ENCODE results near the gene ANG. TPM values are rescaled to one million over a fixed set of nuclear protein-coding genes. Genes with fewer than 3 reads are reported as not detected.
"Not testable (repeated sequence)": the region's sequence is repeated elsewhere in the genome, so short reads cannot be mapped to it uniquely, and the experiment has no call there.

Gene ANG
- total and polyA plus RNA-seq, 3 experiments from 2014 or later: 0.39 to 1.4 (median 0.58) TPM

DNA sequence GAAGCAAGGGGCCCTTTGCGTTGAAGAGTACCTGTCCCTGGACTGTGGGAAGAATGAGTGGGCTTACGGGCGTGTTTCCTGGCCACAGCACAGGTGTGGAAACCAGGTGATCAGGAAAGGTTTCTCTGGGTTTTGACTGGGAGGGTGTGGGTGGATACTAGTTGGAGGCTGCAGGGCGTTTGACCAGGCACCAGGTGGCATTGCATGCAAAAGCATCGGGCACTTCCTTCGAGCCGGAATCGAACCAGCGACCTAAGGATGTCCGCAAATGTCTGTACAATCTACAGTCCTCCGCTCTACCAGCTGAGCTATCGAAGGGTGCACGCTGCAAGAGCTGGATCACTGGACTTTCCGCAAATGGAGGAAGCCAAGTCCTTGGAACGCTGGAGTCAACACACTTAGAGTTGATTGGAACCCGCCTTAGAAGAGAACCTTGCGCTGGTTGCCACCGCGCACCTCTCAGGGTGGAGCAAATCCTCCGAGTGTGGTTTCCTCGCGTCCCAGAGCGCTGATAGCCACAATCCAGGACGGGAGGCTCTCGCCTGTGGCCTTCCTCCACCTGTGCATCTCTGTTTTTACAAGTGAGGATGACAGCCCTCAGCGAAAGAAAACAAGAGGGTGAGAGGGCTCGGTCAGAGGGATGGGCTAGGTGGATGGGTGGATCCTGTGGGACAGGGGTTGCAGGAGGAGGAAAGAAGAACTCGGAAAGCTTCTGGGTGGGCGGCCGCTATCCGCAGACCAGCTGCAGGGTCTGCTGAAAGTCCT, 25.4 kb upstream of the ANG start:
- Histone ChIP-seq H3K4me3 (ENCODE audit: low read length) (peak overlapping the region; percentile 63), H3K9me3 (ENCODE audit: low read length) (no peaks in the 10 kb centered on the region), H3K27ac (ENCODE audit: low read depth, low read length) (no peak overlapping the region), H3K4me1 (ENCODE audit: insufficient read depth, low read length) (peaks cover 19% of the 10 kb centered on the region), H3K27me3 (ENCODE audit: insufficient read depth, low read length, poor library complexity, severe bottlenecking) (peaks cover 10% of the 10 kb centered on the region), H3K36me3 (ENCODE audit: insufficient read depth, low read length) (no peaks in the 10 kb centered on the region)
- H3K9me3 Mint-ChIP-seq: no peaks in the 10 kb centered on the region
- peak overlapping the region in 5 of 8 donors; percentile 14 to 36 (median 17) for H3K27ac Mint-ChIP-seq
- peaks cover 25 to 30% (median 28%) of the 10 kb centered on the region in 3 donors for H3K4me1 Mint-ChIP-seq
- no peaks in the 10 kb centered on the region for H3K36me3 Mint-ChIP-seq
- CTCF ChIA-PET: interaction anchor here (0.7 to 10.9 kb wide), 12 partner anchors 8 to 204 kb away, joined by 3 to 76 read pairs (median 4); partner anchors contain the start of genes ANG and RNASE4
- peak overlapping the region; percentile 10 to 88 (median 81) for H3K4me3 Mint-ChIP-seq
- DNase-seq: peak; percentile 61 to 84 (median 71)
- H3K27me3 Mint-ChIP-seq: peaks cover 15 to 34% of the 10 kb centered on the region in 2 donors
- POLR2A ChIA-PET: interaction anchor here (0.6 to 1.4 kb wide), 2 partner anchors 20 to 28 kb away, joined by 3 to 7 read pairs; no protein-coding TSS in a partner anchor

DNA sequence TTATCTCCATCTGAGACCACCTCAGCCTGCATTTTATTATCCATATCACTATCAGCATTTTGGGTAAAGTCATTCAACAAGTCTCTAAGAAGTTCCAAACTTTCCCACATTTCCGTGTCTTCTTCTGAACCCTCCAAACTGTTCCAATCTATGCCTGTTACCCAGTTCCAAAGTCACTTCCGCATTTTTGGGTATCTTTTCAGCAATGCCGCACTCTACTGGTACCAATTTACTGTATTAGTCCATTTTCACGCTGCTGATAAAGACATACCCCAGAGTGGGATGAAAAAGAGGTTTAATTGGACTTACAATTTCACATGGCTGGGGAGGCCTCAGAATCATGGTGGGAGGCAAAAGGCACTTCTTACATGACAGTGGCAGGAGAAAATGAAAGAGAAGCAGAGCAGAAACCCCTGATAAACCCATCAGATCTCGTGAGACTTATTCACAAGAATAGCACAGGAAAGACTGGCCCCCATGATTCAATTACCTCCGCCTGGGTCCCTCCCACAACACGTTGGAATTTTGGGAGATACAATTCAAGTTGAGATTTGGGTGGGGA, 22.1 kb upstream of the ANG start:
- H3K27me3 ChIP-seq (ENCODE audit: insufficient read depth, low read length, poor library complexity, severe bottlenecking); H3K36me3 ChIP-seq (ENCODE audit: insufficient read depth, low read length); H3K4me3 ChIP-seq (ENCODE audit: low read length); H3K27ac Mint-ChIP-seq; H3K36me3 Mint-ChIP-seq; H3K27ac ChIP-seq (ENCODE audit: low read depth, low read length); H3K9me3 ChIP-seq (ENCODE audit: low read length); DNase-seq; H3K9me3 Mint-ChIP-seq; POLR2A ChIA-PET; H3K4me3 Mint-ChIP-seq: not testable (repeated sequence)
- H3K4me1 ChIP-seq (ENCODE audit: insufficient read depth, low read length): peaks cover 21% of the 10 kb centered on the region
- peaks cover 26 to 33% (median 31%) of the 10 kb centered on the region in 3 donors for H3K4me1 Mint-ChIP-seq
- CTCF ChIA-PET: interaction anchor here (10.9 kb wide), 1 partner anchor 26 kb away, joined by 76 read pairs; no protein-coding TSS in a partner anchor
- H3K27me3 Mint-ChIP-seq: peaks cover 6 to 13% of the 10 kb centered on the region in 2 donors

DNA sequence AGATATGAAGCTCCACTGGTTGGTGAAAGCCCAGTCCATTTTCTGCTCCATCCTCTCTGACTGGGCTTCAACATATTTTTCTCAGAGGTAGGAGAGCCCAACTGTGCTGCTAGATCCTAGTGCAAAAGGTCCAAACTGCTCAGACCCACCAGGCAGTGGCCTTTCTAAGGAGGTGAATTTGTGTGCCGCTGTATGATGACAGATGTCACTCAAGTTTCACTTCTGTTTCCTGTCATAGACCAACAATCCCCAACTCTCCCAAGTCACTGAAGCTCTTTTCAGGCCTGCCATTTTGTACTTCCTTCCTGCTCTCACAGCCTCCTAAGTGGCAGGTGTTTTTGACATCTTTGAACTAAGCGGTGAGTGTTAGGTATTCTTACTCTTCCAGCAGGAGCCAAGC, 20.6 kb upstream of the ANG start:
- peak overlapping the region in 1 of 7 donors; percentile 32 for H3K4me3 Mint-ChIP-seq
- H3K36me3 Mint-ChIP-seq: no peaks in the 10 kb centered on the region
- H3K9me3 Mint-ChIP-seq: no peaks in the 10 kb centered on the region
- ChIA-PET POLR2A (no interaction called here), CTCF (interaction anchor here (0.6 to 1.5 kb wide), 3 partner anchors 9 to 15 kb away, joined by 3 to 4 read pairs (median 3); no protein-coding TSS in a partner anchor)
- no peaks in the 10 kb centered on the region for H3K9me3 ChIP-seq (ENCODE audit: low read length)
- H3K4me1 Mint-ChIP-seq: peaks cover 20 to 25% (median 23%) of the 10 kb centered on the region in 3 donors
- H3K27me3 Mint-ChIP-seq: peaks cover 2 to 5% of the 10 kb centered on the region in 2 donors
- no peaks in the 10 kb centered on the region for H3K27me3 ChIP-seq (ENCODE audit: insufficient read depth, low read length, poor library complexity, severe bottlenecking)
- no peak overlapping the region for H3K4me3 ChIP-seq (ENCODE audit: low read length)
- H3K27ac ChIP-seq (ENCODE audit: low read depth, low read length): no peak overlapping the region
- H3K4me1 ChIP-seq (ENCODE audit: insufficient read depth, low read length): peaks cover 19% of the 10 kb centered on the region
- DNase-seq: no peak
- peak overlapping the region in 5 of 8 donors; percentile 4 to 92 (median 59) for H3K27ac Mint-ChIP-seq
- H3K36me3 ChIP-seq (ENCODE audit: insufficient read depth, low read length): no peaks in the 10 kb centered on the region

DNA sequence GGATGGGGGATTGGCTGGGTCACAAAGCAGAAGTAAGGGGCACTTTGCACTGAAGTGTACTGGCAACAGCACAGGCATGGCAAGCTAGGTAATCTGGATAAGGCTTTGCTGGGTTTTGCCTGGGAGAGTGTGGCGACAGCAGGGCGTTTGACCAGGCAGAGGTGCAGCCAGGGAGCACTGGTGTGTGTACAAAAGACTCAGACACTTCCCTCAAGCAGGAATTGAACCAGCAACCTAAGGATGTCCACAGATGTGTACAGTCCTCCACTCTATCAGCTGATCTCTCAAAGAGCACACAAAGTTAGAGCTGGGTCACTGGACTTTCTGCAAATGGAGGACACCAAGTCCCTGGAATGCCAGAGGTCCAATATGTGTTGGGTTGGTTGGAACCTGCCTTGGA, 19.6 kb upstream of the ANG start:
- ChIA-PET CTCF (interaction anchor here (0.6 to 1.5 kb wide), 4 partner anchors 10 to 1157 kb away, joined by 3 to 4 read pairs (median 4); no protein-coding TSS in a partner anchor), POLR2A (no interaction called here)
- H3K9me3 Mint-ChIP-seq: no peaks in the 10 kb centered on the region
- DNase-seq: no peak
- no peaks in the 10 kb centered on the region for H3K27me3 Mint-ChIP-seq
- Histone ChIP-seq H3K27ac (ENCODE audit: low read depth, low read length) (no peak overlapping the region), H3K4me1 (ENCODE audit: insufficient read depth, low read length) (peaks cover 10% of the 10 kb centered on the region), H3K27me3 (ENCODE audit: insufficient read depth, low read length, poor library complexity, severe bottlenecking) (peaks cover 3% of the 10 kb centered on the region), H3K4me3 (ENCODE audit: low read length) (no peak overlapping the region), H3K9me3 (ENCODE audit: low read length) (no peaks in the 10 kb centered on the region), H3K36me3 (ENCODE audit: insufficient read depth, low read length) (no peaks in the 10 kb centered on the region)
- no peak overlapping the region for H3K4me3 Mint-ChIP-seq
- no peaks in the 10 kb centered on the region for H3K36me3 Mint-ChIP-seq
- peak overlapping the region in 1 of 8 donors; percentile 1 for H3K27ac Mint-ChIP-seq
- peaks cover 11 to 15% (median 14%) of the 10 kb centered on the region in 3 donors for H3K4me1 Mint-ChIP-seq

DNA sequence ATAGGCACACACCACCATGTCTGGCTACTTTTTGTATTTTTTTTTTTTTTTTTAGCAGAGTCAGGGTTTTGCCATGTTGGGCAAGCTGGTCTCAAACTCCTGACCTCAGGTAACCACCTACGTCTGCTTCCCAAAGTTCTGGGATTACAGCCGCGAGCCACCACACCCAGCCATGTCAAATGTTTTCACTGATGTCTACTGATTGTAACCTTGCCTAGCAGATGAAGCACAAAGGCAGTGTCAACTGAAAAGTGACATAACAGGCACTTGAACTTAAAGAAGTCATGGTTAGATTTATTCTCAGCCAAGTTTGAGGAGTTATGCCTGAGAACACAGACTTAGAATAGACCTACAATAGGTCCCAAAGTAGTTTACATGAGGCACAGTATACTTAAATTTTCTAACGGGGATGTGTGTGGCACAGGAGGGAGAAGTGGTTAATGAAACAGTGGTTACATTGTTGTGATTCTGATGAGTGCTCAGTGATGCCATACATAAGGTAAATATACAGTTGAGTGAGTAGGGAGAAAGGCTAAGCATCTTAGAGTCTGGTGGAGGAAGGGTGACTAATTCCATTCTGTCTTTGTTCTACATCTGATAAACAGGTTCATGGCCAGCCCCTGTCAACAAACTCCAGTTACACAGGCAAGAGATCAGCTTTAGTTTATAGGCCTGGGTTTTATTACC, 16.8 kb upstream of the ANG start:
- Mint-ChIP-seq H3K9me3 (no peaks in the 10 kb centered on the region), H3K4me1 (peaks cover 11 to 15% (median 14%) of the 10 kb centered on the region in 3 donors), H3K27ac (no peak overlapping the region), H3K36me3 (no peaks in the 10 kb centered on the region), H3K4me3 (no peak overlapping the region), H3K27me3 (no peaks in the 10 kb centered on the region)
- Histone ChIP-seq H3K27ac (ENCODE audit: low read depth, low read length) (no peak overlapping the region), H3K4me1 (ENCODE audit: insufficient read depth, low read length) (peaks cover 10% of the 10 kb centered on the region), H3K4me3 (ENCODE audit: low read length) (no peak overlapping the region), H3K27me3 (ENCODE audit: insufficient read depth, low read length, poor library complexity, severe bottlenecking) (peaks cover 3% of the 10 kb centered on the region), H3K9me3 (ENCODE audit: low read length) (no peaks in the 10 kb centered on the region), H3K36me3 (ENCODE audit: insufficient read depth, low read length) (no peaks in the 10 kb centered on the region)
- ChIA-PET CTCF (interaction anchor here (1.2 to 1.4 kb wide), 2 partner anchors 9 to 19 kb away, joined by 3 to 5 read pairs; no protein-coding TSS in a partner anchor), POLR2A (interaction anchor here (0.7 kb wide), 1 partner anchor 14 kb away, joined by 5 read pairs; no protein-coding TSS in a partner anchor)
- no peak for DNase-seq

DNA sequence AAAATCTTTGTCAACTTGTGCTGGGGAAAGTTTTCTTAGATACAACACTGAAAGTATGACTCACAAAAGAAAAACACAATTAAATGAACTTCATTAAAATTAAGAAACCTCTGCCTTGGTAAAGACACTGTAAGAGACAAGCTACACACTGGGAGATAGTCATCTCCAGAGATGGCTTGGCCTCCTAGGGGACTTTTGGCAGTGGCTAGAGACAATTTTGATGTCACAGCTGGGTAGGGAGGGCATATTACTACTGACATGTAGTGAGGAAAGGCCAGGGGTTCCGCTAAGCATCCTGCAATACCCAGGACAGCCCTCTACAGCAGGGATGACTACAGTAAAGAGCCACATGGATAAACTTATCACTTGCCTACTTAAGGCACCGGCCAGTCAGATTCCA, 12.9 kb upstream of the ANG start:
- Histone ChIP-seq H3K27ac (ENCODE audit: low read depth, low read length) (no peak overlapping the region), H3K4me1 (ENCODE audit: insufficient read depth, low read length) (peaks cover 12% of the 10 kb centered on the region), H3K27me3 (ENCODE audit: insufficient read depth, low read length, poor library complexity, severe bottlenecking) (peaks cover 3% of the 10 kb centered on the region), H3K4me3 (ENCODE audit: low read length) (no peak overlapping the region), H3K9me3 (ENCODE audit: low read length) (no peaks in the 10 kb centered on the region), H3K36me3 (ENCODE audit: insufficient read depth, low read length) (no peaks in the 10 kb centered on the region)
- Mint-ChIP-seq H3K27ac (no peak overlapping the region), H3K4me3 (no peak overlapping the region), H3K4me1 (no peaks in the 10 kb centered on the region), H3K36me3 (no peaks in the 10 kb centered on the region), H3K9me3 (no peaks in the 10 kb centered on the region), H3K27me3 (no peaks in the 10 kb centered on the region)
- DNase-seq: no peak
- CTCF ChIA-PET: interaction anchor here (0.9 to 4.4 kb wide), 3 partner anchors 16 to 348 kb away, joined by 3 to 22 read pairs (median 3); no protein-coding TSS in a partner anchor
- POLR2A ChIA-PET: no interaction called here

DNA sequence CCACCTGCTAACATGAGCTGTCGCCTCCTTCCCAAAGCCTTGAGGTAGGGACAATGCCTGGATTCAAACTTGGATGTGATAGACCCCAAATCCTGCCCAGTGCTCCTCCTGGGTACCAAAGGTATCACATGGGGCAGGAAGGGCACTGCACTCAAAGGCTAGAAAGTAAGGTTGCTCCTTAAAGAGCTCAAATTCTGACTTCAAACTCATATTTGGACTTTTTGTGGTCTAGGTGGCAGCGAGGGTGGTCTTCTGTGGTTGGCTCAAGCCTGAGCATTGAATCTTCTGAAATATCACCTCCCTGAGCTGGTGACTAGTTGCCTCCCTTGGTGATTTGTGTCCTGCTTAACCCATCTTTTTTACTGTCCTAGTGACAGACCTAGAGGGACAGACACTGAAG, 12.5 kb upstream of the ANG start:
- DNase-seq: no peak
- H3K4me3 Mint-ChIP-seq: no peak overlapping the region
- H3K4me1 Mint-ChIP-seq: no peaks in the 10 kb centered on the region
- no peak overlapping the region for H3K27ac Mint-ChIP-seq
- H3K36me3 Mint-ChIP-seq: no peaks in the 10 kb centered on the region
- POLR2A ChIA-PET: no interaction called here
- no peaks in the 10 kb centered on the region for H3K9me3 Mint-ChIP-seq
- CTCF ChIA-PET: interaction anchor here (0.7 to 4.4 kb wide), 4 partner anchors 13 to 348 kb away, joined by 3 to 22 read pairs (median 3); no protein-coding TSS in a partner anchor
- H3K9me3 ChIP-seq (ENCODE audit: low read length): no peaks in the 10 kb centered on the region
- no peaks in the 10 kb centered on the region for H3K36me3 ChIP-seq (ENCODE audit: insufficient read depth, low read length)
- H3K27me3 ChIP-seq (ENCODE audit: insufficient read depth, low read length, poor library complexity, severe bottlenecking): peaks cover 3% of the 10 kb centered on the region
- peaks cover 16% of the 10 kb centered on the region for H3K4me1 ChIP-seq (ENCODE audit: insufficient read depth, low read length)
- H3K4me3 ChIP-seq (ENCODE audit: low read length): no peak overlapping the region
- no peaks in the 10 kb centered on the region for H3K27me3 Mint-ChIP-seq
- no peak overlapping the region for H3K27ac ChIP-seq (ENCODE audit: low read depth, low read length)

Data from CD8-positive, alpha-beta memory T cell (primary cell).